Smooth muscle cell (in vitro differentiated cells): ENCODE results near the gene ANKRD52. TPM values are rescaled to one million over a fixed set of nuclear protein-coding genes. Genes with fewer than 3 reads are reported as not detected.
"Not testable (repeated sequence)": the region's sequence is repeated elsewhere in the genome, so short reads cannot be mapped to it uniquely, and the experiment has no call there.

Source experiments
- DNase-seq: peaks from one replicate; lab custom pipeline; 2025; ENCODE audit not compliant: unreplicated experiment; lab: John Stamatoyannopoulos, UW
- H2AFZ ChIP-seq: fragments of 200-600 bp; sonication (generic); 2 replicates; pipeline ENCODE4 v1.6.0; 2016; ENCODE audit warnings: antibody characterized with exemption, low read depth, mild to moderate bottlenecking
- H3F3A ChIP-seq: fragments of 200-600 bp; sonication (generic); 2 replicates; pipeline ENCODE4 v1.6.0; 2017; ENCODE audit warnings: antibody characterized with exemption, low read depth
- H3K27ac ChIP-seq: fragments of 200-600 bp; sonication (generic); 2 replicates; pipeline ENCODE4 v1.5.1; 2016; ENCODE audit warnings: low read depth, mild to moderate bottlenecking
- H3K27me3 ChIP-seq: fragments of 200-600 bp; sonication (generic); 2 replicates; pipeline ENCODE4 v1.6.1; 2016; ENCODE audit warnings: low read depth, mild to moderate bottlenecking
- H3K36me3 ChIP-seq: fragments of 200-600 bp; sonication (generic); 2 replicates; pipeline ENCODE4 v1.5.1; 2016; ENCODE audit warnings: low read depth
- H3K4me1 ChIP-seq: fragments of 200-600 bp; sonication (generic); 2 replicates; pipeline ENCODE4 v1.5.1; 2016; ENCODE audit warnings: low read depth
- H3K4me2 ChIP-seq: fragments of 200-600 bp; sonication (generic); 2 replicates; pipeline ENCODE4 v1.6.0; 2016; ENCODE audit warnings: mild to moderate bottlenecking
- H3K4me3 ChIP-seq: fragments of 200-600 bp; sonication (generic); 2 replicates; pipeline ENCODE4 v1.5.1; 2016; ENCODE audit warnings: mild to moderate bottlenecking
- H3K79me2 ChIP-seq: fragments of 200-600 bp; sonication (generic); 2 replicates; pipeline ENCODE4 v1.6.0; 2016; ENCODE audit warnings: low read depth, mild to moderate bottlenecking
- H3K9ac ChIP-seq: fragments of 200-600 bp; sonication (generic); 2 replicates; pipeline ENCODE4 v1.6.0; 2016; ENCODE audit warnings: low read depth
- H3K9me3 ChIP-seq: fragments of 200-600 bp; sonication (generic); replicated peaks from 2 replicates; pipeline ENCODE4 v1.5.1; 2016; ENCODE audit warnings: low read depth
- H4K20me1 ChIP-seq: fragments of 200-600 bp; sonication (generic); 2 replicates; pipeline ENCODE4 v1.6.0; 2016; ENCODE audit warnings: low read depth
- CTCF ChIP-seq: fragments of 200-600 bp; sonication (generic); IDR thresholded peaks from 2 replicates; pipeline ENCODE4 v1.5.1; 2017; ENCODE audit warnings: borderline replicate concordance, mild to moderate bottlenecking, antibody characterized with exemption; ENCODE audit not compliant: insufficient read depth, poor library complexity, severe bottlenecking
- WGBS: methylation state at CpG from one replicate; pipeline ENCODE4 v1.1.7; 2016; ENCODE audit warnings: low lambda C conversion rate; 5-methylcytosine and 5-hydroxymethylcytosine counted together
- polyA plus RNA-seq: library from polyadenylated mRNA; unstranded; fragments of >200 nt; fragmentation: Nextera tagmentation; extraction: Ambion mirVana; gene quantifications from 2 replicates; pipeline ENCODE4 v1.2.1, GENCODE V29; 2016
- total RNA-seq: library from RNA; depleted of rRNA; stranded (reverse); fragments of >200 nt; gene quantifications from 2 replicates; pipeline ENCODE4 v1.2.3, GENCODE V29; 2014

The ANKRD52 gene
- total and polyA plus RNA-seq, 2 experiments from 2014 or later: 32.5 to 49.9 TPM

- Histone ChIP-seq H3K9me3 (no peaks in the 10 kb centered on the region), H3K27ac (peak within 1 kb of the TSS; percentile 90), H3K79me2 (no peaks in the 10 kb centered on the region), H3F3A (peaks cover 21% of the 10 kb centered on the region), H3K4me1 (peaks cover 4% of the 10 kb centered on the region), H3K9ac (peak within 1 kb of the TSS; percentile 88), H3K36me3 (no peaks in the 10 kb centered on the region), H3K4me3 (peak within 1 kb of the TSS; percentile 76), H4K20me1 (no peaks in the 10 kb centered on the region), H3K27me3 (no peaks in the 10 kb centered on the region), H2AFZ (peak within 1 kb of the TSS; percentile 85), H3K4me2 (peak within 1 kb of the TSS; percentile 90)
- 2% methylated on average over 45 of the region's 68 CpGs for WGBS
- DNase-seq: peak; percentile 93
- peak; percentile 46 for TF ChIP-seq CTCF
Measured at GRCh38 chr12:56266693-56267442, 8.7 kb upstream of the ANKRD52 start, which contains the start of gene COQ10A. COQ10A (plus strand) TSS chr12:56266942; CDS start chr12:56267119, 177 bp downstream.

- DNase-seq, H3K27me3 ChIP-seq, H3K79me2 ChIP-seq, H3K9me3 ChIP-seq, H3K4me1 ChIP-seq, H3K36me3 ChIP-seq, H4K20me1 ChIP-seq: not testable (repeated sequence)
- WGBS: 71% methylated on average over 16 of the region's 16 CpGs
- peak overlapping the region; percentile 76 for H3K4me3 ChIP-seq
- H3K4me2 ChIP-seq: peak overlapping the region; percentile 90
- H2AFZ ChIP-seq: peak overlapping the region; percentile 85
- H3K27ac ChIP-seq: peak overlapping the region; percentile 90
- peak overlapping the region; percentile 88 for H3K9ac ChIP-seq
- peaks cover 14% of the 10 kb centered on the region for H3F3A ChIP-seq
Measured at GRCh38 chr12:56266068-56266692, 8.0 kb upstream of the ANKRD52 start.

- H3K79me2 ChIP-seq, H3K9ac ChIP-seq, H3K4me3 ChIP-seq, H2AFZ ChIP-seq, H3K9me3 ChIP-seq, H3K36me3 ChIP-seq, H3K4me2 ChIP-seq, H3K27ac ChIP-seq, H3K4me1 ChIP-seq, H4K20me1 ChIP-seq, H3F3A ChIP-seq, H3K27me3 ChIP-seq, DNase-seq: not testable (repeated sequence)
- WGBS: 90% methylated on average over 7 of the region's 7 CpGs
- peak; percentile 5 for TF ChIP-seq CTCF
Measured at GRCh38 chr12:56262955-56263354, 4.8 kb upstream of the ANKRD52 start.

GRCh38 chr12:56261503-56262232 is 3.5 kb upstream of the ANKRD52 start:
- Histone ChIP-seq H4K20me1 (peaks cover 8% of the 10 kb centered on the region), H3K4me2 (no peak overlapping the region), H3K27ac (peak overlapping the region; percentile 78), H2AFZ (no peak overlapping the region), H3K4me3 (no peak overlapping the region), H3F3A (peaks cover 14% of the 10 kb centered on the region), H3K9ac (peak overlapping the region; percentile 38), H3K9me3 (no peaks in the 10 kb centered on the region), H3K36me3 (no peaks in the 10 kb centered on the region), H3K27me3 (no peaks in the 10 kb centered on the region), H3K4me1 (peaks cover 16% of the 10 kb centered on the region), H3K79me2 (peaks cover 15% of the 10 kb centered on the region)
- WGBS: 74% methylated on average over 5 of the region's 5 CpGs
- TF ChIP-seq CTCF: no peak
- DNase-seq: no peak
